Measurements from ENCODE around the gene DGKQ. TPM values are rescaled to one million over a fixed set of nuclear protein-coding genes. Genes with fewer than 3 reads are reported as not detected.
A peak's percentile ranks its signal among the peaks of the same experiment; 100 is the strongest.

Gene DGKQ
- total and polyA plus RNA-seq, 9 of the 15 experiments (the other 6 are each of a cell fraction or from before 2014, with no cell fraction given) = 0.17 to 22.0 (median 5.6) TPM

DNA sequence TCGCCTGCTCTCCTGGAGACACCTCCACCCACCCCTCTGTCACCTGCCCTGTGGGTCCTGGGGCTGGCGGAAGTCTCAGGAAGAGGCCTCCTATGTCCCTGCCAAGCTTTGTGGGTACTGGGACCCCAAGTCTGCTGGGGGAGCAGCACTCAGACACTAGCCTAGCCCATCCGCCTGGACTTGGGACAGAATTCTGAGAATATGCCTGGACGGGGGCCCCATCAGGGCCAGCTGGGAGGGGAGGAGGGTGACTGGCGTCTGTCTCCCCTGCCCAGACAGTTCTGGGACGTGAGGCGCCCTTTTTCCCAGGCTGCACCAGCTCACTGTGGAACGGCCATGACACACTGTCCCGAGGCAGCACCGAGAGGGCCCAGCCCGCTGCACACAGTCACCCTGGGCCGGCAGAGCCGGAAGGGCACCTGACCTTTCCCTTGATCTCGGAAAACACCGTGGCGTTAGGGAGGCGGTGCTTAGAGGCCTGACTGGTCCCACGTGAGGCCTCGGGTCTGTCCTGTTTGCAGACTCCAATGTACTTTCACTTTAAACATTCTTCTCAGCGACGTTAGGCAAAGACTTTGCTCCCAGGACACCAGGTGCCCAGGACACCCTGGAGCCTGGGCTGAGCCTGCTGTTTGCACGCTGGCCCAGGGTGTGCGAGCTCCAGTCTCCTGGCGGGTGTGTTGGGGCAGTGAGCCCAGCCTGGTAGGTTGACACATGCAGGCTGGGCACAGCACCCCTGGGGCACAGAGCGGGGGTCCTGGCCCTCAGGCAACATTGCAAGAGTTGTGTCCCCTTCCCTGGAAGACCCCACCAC is 19.1 kb upstream of the DGKQ start (continued):
- TF ChIP-seq, protein P1, sequence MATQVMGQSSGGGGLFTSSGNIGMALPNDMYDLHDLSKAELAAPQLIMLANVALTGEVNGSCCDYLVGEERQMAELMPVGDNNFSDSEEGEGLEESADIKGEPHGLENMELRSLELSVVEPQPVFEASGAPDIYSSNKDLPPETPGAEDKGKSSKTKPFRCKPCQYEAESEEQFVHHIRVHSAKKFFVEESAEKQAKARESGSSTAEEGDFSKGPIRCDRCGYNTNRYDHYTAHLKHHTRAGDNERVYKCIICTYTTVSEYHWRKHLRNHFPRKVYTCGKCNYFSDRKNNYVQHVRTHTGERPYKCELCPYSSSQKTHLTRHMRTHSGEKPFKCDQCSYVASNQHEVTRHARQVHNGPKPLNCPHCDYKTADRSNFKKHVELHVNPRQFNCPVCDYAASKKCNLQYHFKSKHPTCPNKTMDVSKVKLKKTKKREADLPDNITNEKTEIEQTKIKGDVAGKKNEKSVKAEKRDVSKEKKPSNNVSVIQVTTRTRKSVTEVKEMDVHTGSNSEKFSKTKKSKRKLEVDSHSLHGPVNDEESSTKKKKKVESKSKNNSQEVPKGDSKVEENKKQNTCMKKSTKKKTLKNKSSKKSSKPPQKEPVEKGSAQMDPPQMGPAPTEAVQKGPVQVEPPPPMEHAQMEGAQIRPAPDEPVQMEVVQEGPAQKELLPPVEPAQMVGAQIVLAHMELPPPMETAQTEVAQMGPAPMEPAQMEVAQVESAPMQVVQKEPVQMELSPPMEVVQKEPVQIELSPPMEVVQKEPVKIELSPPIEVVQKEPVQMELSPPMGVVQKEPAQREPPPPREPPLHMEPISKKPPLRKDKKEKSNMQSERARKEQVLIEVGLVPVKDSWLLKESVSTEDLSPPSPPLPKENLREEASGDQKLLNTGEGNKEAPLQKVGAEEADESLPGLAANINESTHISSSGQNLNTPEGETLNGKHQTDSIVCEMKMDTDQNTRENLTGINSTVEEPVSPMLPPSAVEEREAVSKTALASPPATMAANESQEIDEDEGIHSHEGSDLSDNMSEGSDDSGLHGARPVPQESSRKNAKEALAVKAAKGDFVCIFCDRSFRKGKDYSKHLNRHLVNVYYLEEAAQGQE (IDR thresholded peaks at IDR 0.05; ENCODE audit: borderline replicate concordance) = peak; percentile 62
- TF ChIP-seq, protein P1 (CRISPR knock-in tag; IDR thresholded peaks at IDR 0.05; ENCODE audit: low read depth) = peak; percentile 52; the same call in 1 of the 2 replicates
- TF ChIP-seq, protein P2, sequence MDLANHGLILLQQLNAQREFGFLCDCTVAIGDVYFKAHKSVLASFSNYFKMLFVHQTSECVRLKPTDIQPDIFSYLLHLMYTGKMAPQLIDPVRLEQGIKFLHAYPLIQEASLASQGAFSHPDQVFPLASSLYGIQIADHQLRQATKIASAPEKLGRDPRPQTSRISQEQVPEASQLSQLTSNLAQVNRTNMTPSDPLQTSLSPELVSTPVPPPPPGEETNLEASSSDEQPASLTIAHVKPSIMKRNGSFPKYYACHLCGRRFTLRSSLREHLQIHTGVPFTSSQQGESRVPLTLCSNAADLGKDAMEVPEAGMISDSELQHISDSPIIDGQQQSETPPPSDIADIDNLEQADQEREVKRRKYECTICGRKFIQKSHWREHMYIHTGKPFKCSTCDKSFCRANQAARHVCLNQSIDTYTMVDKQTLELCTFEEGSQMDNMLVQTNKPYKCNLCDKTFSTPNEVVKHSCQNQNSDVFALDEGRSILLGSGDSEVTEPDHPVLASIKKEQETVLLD (IDR thresholded peaks at IDR 0.05) = peak; percentile 44; the same call in 1 of the 2 replicates
- peak; percentile 55; the same call in 1 of the 2 replicates for TF ChIP-seq NFRKB (IDR thresholded peaks at IDR 0.05; ENCODE audit: low read depth)
- TF ChIP-seq MCM3 (IDR thresholded peaks at IDR 0.05) = no peak
- TF ChIP-seq, protein P3, sequence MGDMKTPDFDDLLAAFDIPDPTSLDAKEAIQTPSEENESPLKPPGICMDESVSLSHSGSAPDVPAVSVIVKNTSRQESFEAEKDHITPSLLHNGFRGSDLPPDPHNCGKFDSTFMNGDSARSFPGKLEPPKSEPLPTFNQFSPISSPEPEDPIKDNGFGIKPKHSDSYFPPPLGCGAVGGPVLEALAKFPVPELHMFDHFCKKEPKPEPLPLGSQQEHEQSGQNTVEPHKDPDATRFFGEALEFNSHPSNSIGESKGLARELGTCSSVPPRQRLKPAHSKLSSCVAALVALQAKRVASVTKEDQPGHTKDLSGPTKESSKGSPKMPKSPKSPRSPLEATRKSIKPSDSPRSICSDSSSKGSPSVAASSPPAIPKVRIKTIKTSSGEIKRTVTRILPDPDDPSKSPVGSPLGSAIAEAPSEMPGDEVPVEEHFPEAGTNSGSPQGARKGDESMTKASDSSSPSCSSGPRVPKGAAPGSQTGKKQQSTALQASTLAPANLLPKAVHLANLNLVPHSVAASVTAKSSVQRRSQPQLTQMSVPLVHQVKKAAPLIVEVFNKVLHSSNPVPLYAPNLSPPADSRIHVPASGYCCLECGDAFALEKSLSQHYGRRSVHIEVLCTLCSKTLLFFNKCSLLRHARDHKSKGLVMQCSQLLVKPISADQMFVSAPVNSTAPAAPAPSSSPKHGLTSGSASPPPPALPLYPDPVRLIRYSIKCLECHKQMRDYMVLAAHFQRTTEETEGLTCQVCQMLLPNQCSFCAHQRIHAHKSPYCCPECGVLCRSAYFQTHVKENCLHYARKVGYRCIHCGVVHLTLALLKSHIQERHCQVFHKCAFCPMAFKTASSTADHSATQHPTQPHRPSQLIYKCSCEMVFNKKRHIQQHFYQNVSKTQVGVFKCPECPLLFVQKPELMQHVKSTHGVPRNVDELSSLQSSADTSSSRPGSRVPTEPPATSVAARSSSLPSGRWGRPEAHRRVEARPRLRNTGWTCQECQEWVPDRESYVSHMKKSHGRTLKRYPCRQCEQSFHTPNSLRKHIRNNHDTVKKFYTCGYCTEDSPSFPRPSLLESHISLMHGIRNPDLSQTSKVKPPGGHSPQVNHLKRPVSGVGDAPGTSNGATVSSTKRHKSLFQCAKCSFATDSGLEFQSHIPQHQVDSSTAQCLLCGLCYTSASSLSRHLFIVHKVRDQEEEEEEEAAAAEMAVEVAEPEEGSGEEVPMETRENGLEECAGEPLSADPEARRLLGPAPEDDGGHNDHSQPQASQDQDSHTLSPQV (IDR thresholded peaks at IDR 0.05) = peak; percentile 81
- TF ChIP-seq, protein P4, sequence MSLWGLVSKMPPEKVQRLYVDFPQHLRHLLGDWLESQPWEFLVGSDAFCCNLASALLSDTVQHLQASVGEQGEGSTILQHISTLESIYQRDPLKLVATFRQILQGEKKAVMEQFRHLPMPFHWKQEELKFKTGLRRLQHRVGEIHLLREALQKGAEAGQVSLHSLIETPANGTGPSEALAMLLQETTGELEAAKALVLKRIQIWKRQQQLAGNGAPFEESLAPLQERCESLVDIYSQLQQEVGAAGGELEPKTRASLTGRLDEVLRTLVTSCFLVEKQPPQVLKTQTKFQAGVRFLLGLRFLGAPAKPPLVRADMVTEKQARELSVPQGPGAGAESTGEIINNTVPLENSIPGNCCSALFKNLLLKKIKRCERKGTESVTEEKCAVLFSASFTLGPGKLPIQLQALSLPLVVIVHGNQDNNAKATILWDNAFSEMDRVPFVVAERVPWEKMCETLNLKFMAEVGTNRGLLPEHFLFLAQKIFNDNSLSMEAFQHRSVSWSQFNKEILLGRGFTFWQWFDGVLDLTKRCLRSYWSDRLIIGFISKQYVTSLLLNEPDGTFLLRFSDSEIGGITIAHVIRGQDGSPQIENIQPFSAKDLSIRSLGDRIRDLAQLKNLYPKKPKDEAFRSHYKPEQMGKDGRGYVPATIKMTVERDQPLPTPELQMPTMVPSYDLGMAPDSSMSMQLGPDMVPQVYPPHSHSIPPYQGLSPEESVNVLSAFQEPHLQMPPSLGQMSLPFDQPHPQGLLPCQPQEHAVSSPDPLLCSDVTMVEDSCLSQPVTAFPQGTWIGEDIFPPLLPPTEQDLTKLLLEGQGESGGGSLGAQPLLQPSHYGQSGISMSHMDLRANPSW (CRISPR knock-in tag; IDR thresholded peaks at IDR 0.05) = 0 out of 2 replicates have a peak, but pooled peaks have one; percentile 31
- peak; percentile 50 for TF ChIP-seq EP300 (IDR thresholded peaks at IDR 0.05; ENCODE audit: low read length)
